ENCODE results near the gene PCDHA8. TPM values are rescaled to one million over a fixed set of nuclear protein-coding genes. Genes with fewer than 3 reads are reported as not detected.
"Not testable (repeated sequence)": the region's sequence is repeated elsewhere in the genome, so short reads cannot be mapped to it uniquely, and the experiment has no call there.

PCDHA8 gene
- total RNA-seq, 2 donors from 2014 or later: not detected

DNA sequence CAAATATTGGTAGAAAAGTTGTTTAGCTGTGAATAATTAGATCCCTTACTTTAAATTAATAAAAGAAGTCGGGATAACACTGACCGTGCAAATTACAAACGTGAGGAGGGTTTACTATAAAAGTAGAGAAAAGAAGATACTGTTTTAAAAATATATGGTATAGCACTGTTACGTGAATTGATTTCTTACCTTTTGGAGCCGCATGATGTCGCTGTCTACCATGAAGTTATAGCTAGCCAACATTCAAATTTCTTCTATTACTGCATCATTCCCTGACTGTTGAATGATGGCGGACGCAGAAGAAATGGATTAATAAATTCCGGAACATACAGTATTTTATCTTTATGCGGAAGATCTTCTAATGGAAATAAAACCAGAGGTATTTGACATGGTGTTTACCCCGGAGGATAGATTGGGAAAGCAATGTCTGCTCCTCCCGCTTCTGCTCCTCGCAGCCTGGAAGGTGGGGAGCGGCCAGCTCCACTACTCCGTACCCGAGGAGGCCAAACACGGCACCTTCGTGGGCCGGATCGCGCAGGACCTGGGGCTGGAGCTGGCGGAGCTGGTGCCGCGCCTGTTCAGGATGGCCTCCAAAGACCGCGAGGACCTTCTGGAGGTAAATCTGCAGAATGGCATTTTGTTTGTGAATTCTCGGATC, 13.2 kb upstream of the PCDHA8 start, which contains the start of gene PCDHA6:
TSS of gene PCDHA6 (plus strand) at position 257 of the 658 bp plus-strand sequence. CDS start at position 389, 132 bp downstream.
- intact Hi-C loops (cut with DNase I, micrococcal nuclease): no loop called here
- no peak for ATAC-seq
- no peak for DNase-seq

DNA sequence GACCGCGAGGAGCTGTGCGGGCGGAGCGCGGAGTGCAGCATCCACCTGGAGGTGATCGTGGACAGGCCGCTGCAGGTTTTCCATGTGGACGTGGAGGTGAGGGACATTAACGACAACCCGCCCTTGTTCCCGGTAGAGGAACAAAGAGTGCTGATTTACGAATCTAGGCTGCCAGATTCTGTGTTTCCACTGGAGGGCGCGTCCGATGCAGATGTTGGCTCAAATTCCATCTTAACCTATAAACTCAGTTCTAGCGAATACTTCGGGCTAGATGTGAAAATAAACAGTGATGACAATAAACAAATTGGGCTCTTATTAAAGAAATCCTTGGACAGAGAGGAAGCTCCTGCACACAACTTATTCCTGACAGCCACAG, 12.6 kb upstream of the PCDHA8 start:
- ATAC-seq (no peak), DNase-seq (no peak)
- intact Hi-C loops (cut with DNase I, micrococcal nuclease): no loop called here

DNA sequence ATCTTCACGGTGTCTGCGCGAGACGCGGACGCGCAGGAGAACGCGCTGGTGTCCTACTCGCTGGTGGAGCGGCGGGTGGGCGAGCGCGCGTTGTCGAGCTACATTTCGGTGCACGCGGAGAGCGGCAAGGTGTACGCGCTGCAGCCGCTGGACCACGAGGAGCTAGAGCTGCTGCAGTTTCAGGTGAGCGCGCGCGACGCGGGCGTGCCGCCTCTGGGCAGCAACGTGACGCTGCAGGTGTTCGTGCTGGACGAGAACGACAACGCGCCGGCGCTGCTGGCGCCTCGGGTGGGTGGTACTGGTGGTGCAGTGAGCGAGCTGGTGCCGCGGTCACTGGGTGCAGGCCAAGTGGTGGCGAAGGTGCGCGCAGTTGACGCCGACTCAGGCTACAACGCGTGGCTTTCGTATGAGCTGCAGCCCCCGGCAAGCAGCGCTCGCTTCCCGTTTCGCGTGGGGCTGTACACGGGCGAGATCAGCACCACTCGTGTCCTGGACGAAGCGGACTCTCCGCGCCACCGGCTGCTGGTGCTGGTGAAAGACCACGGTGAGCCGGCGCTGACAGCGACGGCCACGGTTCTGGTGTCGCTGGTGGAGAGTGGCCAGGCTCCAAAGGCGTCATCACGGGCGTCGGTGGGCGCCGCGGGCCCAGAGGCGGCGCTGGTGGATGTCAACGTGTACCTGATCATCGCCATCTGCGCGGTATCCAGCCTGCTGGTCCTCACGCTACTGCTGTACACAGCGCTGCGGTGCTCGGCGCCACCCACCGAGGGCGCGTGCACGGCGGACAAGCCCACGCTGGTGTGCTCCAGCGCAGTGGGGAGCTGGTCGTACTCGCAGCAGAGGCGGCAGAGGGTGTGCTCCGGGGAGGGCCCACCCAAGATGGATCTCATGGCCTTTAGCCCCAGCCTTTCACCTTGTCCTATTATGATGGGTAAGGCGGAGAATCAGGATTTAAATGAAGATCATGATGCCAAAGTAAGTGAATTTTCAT, 11.2 kb upstream of the PCDHA8 start:
- ATAC-seq; DNase-seq; intact Hi-C loops (cut with DNase I, micrococcal nuclease): not testable (repeated sequence)

DNA sequence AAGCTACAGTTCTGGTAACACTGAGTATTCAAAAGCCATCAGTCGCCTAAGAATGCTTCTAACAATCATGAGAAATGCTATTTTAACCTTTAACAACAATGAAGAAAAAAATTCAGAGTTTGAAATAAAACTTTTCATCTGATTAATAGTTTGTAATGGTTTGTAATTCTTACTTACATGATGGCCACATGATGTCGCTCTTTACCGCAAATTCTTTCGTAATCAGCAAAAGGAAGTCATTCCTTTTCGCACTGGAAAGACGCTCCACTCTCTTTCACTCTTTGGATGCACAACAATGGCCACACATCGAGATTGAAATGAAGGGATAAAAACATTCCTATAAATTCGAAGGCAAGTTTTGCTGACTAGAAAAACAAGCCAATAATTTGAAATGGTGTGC, 7.0 kb upstream of the PCDHA8 start, which contains the start of gene PCDHA7:
TSS of gene PCDHA7 (plus strand) at position 277 of the 400 bp plus-strand sequence. CDS start at position 392, 115 bp downstream.
- DNase-seq: no peak
- intact Hi-C loops (cut with DNase I, micrococcal nuclease): no loop called here
- no peak for ATAC-seq

DNA sequence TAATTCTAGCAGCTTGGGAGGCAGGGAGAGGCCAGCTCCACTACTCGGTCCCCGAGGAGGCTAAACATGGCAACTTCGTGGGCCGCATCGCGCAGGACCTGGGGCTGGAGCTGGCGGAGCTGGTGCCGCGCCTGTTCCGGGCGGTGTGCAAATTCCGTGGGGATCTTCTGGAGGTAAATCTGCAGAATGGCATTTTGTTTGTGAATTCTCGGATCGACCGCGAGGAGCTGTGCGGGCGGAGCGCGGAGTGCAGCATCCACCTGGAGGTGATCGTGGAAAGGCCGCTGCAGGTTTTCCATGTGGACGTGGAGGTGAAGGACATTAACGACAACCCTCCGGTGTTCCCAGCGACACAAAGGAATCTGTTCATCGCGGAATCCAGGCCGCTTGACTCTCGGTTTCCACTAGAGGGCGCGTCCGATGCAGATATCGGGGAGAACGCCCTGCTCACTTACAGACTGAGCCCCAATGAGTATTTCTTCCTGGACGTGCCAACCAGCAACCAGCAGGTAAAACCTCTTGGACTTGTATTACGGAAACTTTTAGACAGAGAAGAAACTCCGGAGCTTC, 6.5 kb upstream of the PCDHA8 start:
- DNase-seq; intact Hi-C loops (cut with DNase I, micrococcal nuclease); ATAC-seq: not testable (repeated sequence)

DNA sequence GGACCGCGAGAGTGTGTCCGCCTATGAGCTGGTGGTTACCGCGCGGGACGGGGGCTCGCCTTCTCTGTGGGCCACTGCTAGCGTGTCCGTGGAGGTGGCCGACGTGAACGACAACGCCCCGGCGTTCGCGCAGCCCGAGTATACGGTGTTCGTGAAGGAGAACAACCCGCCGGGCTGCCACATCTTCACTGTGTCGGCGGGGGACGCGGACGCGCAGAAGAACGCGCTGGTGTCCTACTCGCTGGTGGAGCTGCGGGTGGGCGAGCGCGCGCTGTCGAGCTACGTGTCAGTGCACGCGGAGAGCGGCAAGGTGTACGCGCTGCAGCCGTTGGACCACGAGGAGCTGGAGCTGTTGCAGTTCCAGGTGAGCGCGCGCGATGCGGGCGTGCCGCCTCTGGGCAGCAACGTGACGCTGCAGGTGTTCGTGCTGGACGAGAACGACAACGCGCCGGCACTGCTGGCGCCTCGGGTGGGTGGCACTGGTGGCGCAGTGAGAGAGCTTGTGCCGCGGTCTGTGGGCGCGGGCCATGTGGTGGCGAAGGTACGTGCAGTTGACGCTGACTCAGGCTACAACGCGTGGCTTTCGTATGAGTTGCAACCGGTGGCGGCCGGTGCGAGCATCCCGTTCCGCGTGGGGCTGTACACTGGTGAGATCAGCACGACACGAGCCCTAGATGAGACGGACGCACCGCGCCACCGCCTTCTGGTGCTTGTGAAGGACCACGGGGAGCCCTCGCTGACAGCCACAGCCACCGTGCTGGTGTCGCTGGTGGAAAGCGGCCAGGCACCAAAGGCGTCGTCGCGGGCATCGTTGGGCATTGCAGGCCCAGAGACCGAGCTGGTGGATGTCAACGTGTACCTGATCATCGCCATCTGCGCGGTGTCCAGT, 5.1 kb upstream of the PCDHA8 start:
- intact Hi-C loops (cut with DNase I, micrococcal nuclease): no loop called here
- DNase-seq (no peak), ATAC-seq (no peak)

DNA sequence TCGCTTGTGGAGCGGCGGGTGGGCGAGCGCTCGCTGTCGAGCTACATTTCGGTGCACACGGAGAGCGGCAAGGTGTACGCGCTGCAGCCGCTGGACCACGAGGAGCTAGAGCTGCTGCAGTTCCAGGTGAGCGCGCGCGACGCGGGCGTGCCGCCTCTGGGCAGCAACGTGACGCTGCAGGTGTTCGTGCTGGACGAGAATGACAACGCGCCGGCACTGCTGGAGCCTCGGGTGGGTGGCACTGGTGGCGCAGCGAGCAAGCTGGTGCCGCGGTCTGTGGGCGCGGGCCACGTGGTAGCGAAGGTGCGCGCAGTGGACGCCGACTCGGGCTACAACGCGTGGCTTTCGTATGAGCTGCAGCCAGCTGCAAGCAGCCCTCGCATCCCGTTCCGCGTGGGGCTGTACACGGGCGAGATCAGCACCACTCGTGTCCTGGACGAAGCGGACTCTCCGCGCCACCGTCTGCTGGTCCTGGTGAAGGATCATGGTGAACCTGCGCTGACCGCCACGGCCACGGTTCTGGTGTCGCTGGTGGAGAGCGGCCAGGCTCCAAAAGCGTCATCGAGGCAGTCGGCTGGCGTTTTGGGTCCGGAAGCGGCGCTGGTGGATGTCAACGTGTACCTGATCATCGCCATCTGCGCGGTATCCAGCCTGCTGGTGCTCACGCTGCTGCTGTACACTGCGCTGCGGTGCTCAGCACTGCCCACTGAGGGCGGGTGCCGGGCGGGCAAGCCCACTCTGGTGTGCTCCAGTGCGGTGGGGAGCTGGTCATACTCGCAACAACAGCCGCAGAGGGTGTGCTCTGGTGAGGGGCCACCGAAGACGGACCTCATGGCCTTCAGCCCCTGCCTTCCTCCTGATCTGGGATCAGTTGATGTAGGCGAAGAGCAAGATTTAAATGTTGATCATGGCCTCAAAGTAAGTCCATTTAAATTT, 2.1 kb downstream of the PCDHA8 start:
- ATAC-seq: no peak
- intact Hi-C loops (cut with DNase I, micrococcal nuclease): no loop called here
- DNase-seq: no peak

DNA sequence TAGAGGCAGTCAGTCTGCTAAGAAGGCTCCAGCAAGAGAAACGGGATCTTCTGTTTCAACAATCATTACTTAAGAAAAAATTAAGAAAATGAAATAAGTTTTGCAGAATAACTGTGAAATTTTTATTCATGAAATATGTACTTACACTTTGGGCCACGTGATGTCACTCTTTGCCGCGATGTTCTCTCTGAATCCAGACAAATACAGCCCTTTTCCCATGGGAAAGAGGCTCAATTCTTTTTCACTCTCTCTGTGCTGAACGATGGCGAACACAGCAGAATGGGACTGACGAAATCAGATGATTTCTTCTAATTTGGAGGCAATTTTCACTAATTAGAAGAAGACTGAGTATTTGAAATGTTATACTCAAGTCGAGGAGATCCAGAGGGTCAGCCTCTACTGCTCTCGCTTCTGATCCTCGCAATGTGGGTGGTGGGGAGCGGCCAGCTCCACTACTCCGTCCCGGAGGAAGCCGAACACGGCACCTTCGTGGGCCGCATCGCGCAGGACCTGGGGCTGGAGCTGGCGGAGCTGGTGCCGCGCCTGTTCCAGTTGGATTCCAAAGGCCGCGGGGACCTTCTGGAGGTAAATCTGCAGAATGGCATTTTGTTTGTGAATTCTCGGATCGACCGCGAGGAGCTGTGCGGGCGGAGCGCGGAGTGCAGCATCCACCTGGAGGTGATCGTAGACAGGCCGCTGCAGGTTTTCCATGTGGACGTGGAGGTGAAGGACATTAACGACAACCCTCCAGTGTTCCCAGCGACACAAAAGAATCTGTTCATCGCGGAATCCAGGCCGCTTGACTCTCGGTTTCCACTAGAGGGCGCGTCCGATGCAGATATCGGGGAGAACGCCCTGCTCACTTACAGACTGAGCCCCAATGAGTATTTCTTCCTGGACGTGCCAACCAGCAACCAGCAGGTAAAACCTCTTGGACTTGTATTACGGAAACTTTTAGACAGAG, 7.4 kb downstream of the PCDHA8 start, which contains the start of gene PCDHA9:
TSS of gene PCDHA9 (plus strand) at position 244 of the 964 bp plus-strand sequence. CDS start at position 358, 114 bp downstream.
- intact Hi-C loops (cut with DNase I, micrococcal nuclease); DNase-seq; ATAC-seq: not testable (repeated sequence)

DNA sequence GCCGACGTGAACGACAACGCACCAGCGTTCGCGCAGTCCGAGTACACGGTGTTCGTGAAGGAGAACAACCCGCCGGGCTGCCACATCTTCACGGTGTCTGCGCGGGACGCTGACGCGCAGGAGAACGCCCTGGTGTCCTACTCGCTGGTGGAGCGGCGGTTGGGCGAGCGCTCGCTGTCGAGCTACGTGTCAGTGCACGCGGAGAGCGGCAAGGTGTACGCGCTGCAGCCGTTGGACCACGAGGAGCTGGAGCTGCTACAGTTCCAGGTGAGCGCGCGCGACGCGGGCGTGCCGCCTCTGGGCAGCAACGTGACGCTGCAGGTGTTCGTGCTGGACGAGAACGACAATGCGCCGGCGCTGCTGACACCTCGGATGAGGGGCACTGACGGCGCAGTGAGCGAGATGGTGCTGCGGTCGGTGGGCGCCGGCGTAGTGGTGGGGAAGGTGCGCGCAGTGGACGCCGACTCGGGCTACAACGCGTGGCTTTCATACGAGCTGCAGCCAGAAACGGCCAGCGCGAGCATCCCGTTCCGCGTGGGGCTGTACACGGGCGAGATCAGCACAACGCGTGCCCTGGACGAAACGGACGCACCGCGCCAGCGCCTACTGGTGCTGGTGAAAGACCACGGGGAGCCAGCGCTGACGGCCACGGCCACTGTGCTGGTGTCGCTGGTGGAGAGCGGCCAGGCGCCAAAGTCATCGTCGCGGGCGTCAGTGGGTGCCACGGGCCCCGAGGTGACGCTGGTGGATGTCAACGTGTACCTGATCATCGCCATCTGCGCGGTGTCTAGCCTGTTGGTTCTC, 9.0 kb downstream of the PCDHA8 start:
- DNase-seq; intact Hi-C loops (cut with DNase I, micrococcal nuclease); ATAC-seq: not testable (repeated sequence)

DNA sequence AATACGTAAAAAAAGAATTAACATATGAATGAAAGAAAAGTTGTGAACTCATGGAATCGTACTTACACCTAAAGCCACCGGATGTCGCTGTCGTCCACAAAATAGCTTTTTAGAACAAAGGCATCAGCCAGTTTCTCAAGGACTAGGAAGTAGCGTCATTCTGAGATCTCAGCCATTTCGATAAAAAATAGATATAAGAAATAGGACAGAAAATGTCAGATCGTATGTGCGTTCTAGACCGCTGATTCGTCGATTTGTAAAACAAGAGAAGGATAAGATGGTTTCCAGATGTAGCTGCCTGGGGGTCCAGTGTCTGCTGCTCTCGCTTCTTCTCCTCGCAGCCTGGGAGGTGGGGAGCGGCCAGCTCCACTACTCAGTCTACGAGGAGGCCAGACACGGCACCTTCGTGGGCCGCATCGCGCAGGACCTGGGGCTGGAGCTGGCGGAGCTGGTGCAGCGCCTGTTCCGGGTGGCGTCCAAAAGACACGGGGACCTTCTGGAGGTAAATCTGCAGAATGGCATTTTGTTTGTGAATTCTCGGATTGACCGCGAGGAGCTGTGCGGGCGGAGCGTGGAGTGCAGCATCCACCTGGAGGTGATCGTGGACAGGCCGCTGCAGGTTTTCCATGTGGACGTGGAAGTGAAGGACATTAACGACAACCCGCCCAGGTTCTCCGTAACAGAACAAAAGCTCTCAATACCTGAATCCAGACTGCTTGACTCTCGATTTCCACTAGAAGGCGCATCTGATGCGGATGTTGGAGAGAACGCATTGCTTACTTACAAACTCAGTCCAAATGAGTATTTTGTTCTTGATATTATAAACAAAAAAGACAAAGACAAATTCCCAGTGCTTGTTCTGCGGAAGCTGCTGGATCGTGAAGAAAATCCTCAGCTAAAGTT, 15.0 kb downstream of the PCDHA8 start, which contains the start of gene PCDHA10:
TSS of gene PCDHA10 (plus strand) at position 126 of the 903 bp plus-strand sequence. CDS start at position 278, 152 bp downstream.
- intact Hi-C loops (cut with DNase I, micrococcal nuclease): no loop called here
- DNase-seq: no peak

DNA sequence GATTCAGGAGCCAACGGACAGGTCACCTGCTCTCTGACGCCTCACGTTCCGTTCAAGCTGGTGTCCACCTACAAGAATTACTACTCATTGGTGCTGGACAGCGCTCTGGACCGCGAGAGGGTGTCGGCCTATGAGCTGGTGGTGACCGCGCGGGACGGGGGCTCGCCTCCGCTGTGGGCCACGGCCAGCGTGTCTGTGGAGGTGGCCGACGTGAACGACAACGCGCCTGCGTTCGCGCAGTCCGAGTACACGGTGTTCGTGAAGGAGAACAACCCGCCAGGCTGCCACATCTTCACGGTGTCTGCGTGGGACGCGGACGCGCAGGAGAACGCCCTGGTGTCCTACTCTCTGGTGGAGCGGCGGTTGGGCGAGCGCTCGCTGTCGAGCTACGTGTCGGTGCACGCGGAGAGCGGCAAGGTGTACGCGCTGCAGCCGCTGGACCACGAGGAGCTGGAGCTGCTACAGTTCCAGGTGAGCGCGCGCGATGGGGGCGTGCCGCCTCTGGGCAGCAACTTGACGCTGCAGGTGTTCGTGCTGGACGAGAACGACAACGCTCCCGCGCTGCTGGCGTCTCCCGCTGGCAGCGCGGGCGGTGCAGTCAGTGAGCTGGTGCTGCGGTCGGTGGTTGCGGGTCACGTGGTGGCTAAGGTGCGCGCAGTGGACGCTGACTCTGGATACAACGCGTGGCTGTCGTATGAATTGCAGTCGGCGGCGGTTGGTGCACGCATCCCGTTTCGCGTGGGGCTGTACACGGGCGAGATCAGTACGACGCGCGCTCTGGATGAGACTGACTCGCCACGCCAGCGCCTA, 16.4 kb downstream of the PCDHA8 start:
- ATAC-seq (no peak), DNase-seq (no peak)
- intact Hi-C loops (cut with DNase I, micrococcal nuclease): no loop called here

More for the DNA sequence above, 15.0 kb downstream of the PCDHA8 start, which contains the start of gene PCDHA10:
- no peak for ATAC-seq

DNA sequence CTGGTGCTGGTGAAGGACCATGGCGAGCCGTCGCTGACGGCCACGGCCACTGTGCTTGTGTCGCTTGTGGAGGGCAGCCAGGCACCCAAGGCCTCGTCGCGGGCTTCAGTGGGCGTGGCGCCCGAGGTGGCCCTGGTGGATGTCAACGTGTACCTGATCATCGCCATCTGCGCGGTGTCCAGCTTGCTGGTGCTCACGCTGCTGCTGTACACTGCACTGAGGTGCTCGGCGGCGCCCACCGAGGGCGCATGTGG, 16.9 kb downstream of the PCDHA8 start:
- intact Hi-C loops (cut with DNase I, micrococcal nuclease): no loop called here
- DNase-seq (no peak), ATAC-seq (no peak)

DNA sequence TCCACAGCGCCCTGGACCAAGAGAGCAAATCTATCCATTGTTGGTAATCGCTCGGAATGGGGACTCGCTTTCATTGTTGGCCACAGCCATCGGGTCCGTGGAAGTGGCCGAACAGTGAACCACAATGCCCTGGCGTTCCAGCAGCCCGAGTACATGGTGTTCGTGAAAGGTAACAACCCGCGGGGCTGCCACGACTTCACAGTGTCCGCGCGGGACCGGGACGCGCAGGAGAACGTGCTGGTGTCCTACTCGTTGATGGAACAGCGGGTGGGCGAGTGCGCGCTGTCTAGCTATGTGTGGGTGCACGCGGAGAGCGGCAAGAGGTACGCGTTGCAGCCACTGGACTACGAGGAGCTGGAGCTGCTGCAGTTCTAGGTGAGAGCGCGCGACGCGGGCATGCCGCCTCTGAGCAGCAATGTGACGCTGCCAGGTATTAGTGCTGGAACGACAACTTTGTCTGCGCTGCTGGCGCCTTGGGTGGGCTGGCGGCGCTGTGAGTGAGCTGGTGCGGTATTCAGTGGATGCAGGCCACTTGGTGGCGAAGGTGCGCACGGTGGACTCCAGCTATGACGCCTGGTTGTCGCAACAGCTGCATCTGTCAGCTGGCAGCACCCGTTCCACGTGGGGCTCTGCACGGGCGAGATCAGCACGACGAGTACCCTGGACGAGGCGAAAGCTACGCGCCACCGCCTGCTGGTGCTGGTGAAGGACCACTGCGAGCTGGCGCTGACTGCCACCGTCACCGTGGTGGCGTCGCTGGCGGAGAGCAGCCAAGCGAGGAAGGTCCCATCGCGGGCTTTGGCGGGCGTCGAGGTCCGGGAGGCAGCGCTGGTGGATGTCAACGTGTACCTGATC, 21.7 kb downstream of the PCDHA8 start:
- intact Hi-C loops (cut with DNase I, micrococcal nuclease): no loop called here
- DNase-seq: no peak
- ATAC-seq: no peak
